Neural cell (in vitro differentiated cells): Measurements from ENCODE around the gene HEBP2. TPM values are rescaled to one million over a fixed set of nuclear protein-coding genes. Genes with fewer than 3 reads are reported as not detected.

Experiments
- H2AFZ ChIP-seq: fragments of 200-600, 300-800 bp; sonication (generic), shearing (Covaris generic); 2 replicates; pipeline ENCODE4 v1.6.0; 2014; ENCODE audit warnings: low read depth, mild to moderate bottlenecking, antibody characterized with exemption, low read length, moderate library complexity
- H3F3A ChIP-seq: fragments of 200-600 bp; shearing (Covaris generic); 2 replicates; pipeline ENCODE4 v1.6.1; 2016; ENCODE audit warnings: mild to moderate bottlenecking, moderate library complexity, mixed read lengths, antibody characterized with exemption, low read length; ENCODE audit not compliant: insufficient read depth, poor library complexity, severe bottlenecking
- H3K27ac ChIP-seq: fragments of 200-600, 300-800 bp; sonication (generic), shearing (Covaris generic); 2 replicates; pipeline ENCODE4 v1.5.1; 2014; ENCODE audit warnings: mild to moderate bottlenecking, low read length, moderate library complexity
- H3K27me3 ChIP-seq: fragments of 300-800, 200-600 bp; sonication (generic), shearing (Covaris generic); 2 replicates; pipeline ENCODE4 v1.6.0; 2014; ENCODE audit warnings: mild to moderate bottlenecking, low read depth, low read length, moderate library complexity; ENCODE audit not compliant: insufficient read depth
- H3K36me3 ChIP-seq: fragments of 300-800, 200-600 bp; sonication (generic), shearing (Covaris generic); 2 replicates; pipeline ENCODE4 v1.5.1; 2014; ENCODE audit warnings: mild to moderate bottlenecking, antibody characterized with exemption, low read length, moderate library complexity; ENCODE audit not compliant: insufficient read depth
- H3K4me2 ChIP-seq: fragments of 300-800, 200-600 bp; sonication (generic), shearing (Covaris generic); 2 replicates; pipeline ENCODE4 v1.6.0; 2014; ENCODE audit warnings: mild to moderate bottlenecking, low read length
- H3K4me3 ChIP-seq: fragments of 300-800, 200-600 bp; sonication (generic), shearing (Covaris generic); 2 replicates; pipeline ENCODE4 v1.5.1; 2014; ENCODE audit warnings: mild to moderate bottlenecking, low read length, moderate library complexity
- H3K79me2 ChIP-seq: fragments of 200-600 bp; shearing (Covaris generic); replicated peaks from 2 replicates; pipeline ENCODE4 v1.6.0; 2014; ENCODE audit warnings: mild to moderate bottlenecking, low read length, moderate library complexity; ENCODE audit not compliant: insufficient read depth
- H3K9ac ChIP-seq: fragments of 300-800, 200-600 bp; sonication (generic), shearing (Covaris generic); 2 replicates; pipeline ENCODE4 v1.6.1; 2016; ENCODE audit warnings: mild to moderate bottlenecking, low read length, mixed read lengths
- H3K9me2 ChIP-seq: fragments of 200-600 bp; shearing (Covaris generic); 2 replicates; pipeline ENCODE4 v1.6.1; 2016; ENCODE audit warnings: mild to moderate bottlenecking, low read length, mixed read lengths; ENCODE audit not compliant: insufficient read depth
- H3K9me3 ChIP-seq: fragments of 200-600, 300-800 bp; sonication (generic), shearing (Covaris generic); 2 replicates; pipeline ENCODE4 v1.6.1; 2016; ENCODE audit warnings: mild to moderate bottlenecking, mixed run types, low read length, moderate library complexity, mixed read lengths
- H4K20me1 ChIP-seq: fragments of 200-600 bp; shearing (Covaris generic); 2 replicates; pipeline ENCODE4 v1.6.1; 2016; ENCODE audit warnings: mild to moderate bottlenecking, mixed run types; ENCODE audit not compliant: insufficient read depth
- EP300 ChIP-seq: fragments of 450-650 bp; conservative IDR thresholded peaks from 2 replicates; pipeline ENCODE4 v1.6.1; 2014; ENCODE audit warnings: antibody characterized with exemption, mild to moderate bottlenecking, moderate library complexity; ENCODE audit not compliant: poor library complexity, severe bottlenecking
- EZH2 ChIP-seq: fragments of 200-600, 300-800 bp; shearing (Covaris generic), sonication (generic); IDR thresholded peaks from 2 replicates; pipeline ENCODE4 v1.6.1; 2014; ENCODE audit warnings: antibody characterized with exemption, low read length, borderline replicate concordance, mild to moderate bottlenecking; ENCODE audit not compliant: insufficient read depth, poor library complexity, severe bottlenecking
- MXI1 ChIP-seq: fragments of 450-650 bp; conservative IDR thresholded peaks from 2 replicates; pipeline ENCODE4 v1.6.1; 2014; ENCODE audit warnings: antibody characterized with exemption, mild to moderate bottlenecking; ENCODE audit not compliant: poor library complexity, severe bottlenecking
- POLR2AphosphoS5 ChIP-seq: IDR thresholded peaks from 2 replicates; pipeline ENCODE4 v1.6.1; 2012
- RAD21 ChIP-seq: fragments of 450-650 bp; conservative IDR thresholded peaks from 2 replicates; pipeline ENCODE4 v1.6.1; 2014; ENCODE audit warnings: antibody characterized with exemption, mild to moderate bottlenecking, moderate library complexity
- SMC3 ChIP-seq: fragments of 450-650 bp; conservative IDR thresholded peaks from 2 replicates; pipeline ENCODE4 v1.6.1; 2014; ENCODE audit warnings: antibody characterized with exemption, mild to moderate bottlenecking, moderate library complexity; ENCODE audit not compliant: poor library complexity
- TAF1 ChIP-seq: IDR thresholded peaks from 2 replicates; pipeline ENCODE4 v1.6.1; 2012; ENCODE audit warnings: low read depth
- polyA plus RNA-seq: library from polyadenylated mRNA; depleted of rRNA; stranded (reverse); fragments of >200 nt; gene quantifications from 2 replicates; pipeline ENCODE4 v1.2.3, GENCODE V29; 2014
- TF ChIP-seq, protein P1 (sequence below): IDR thresholded peaks from 2 replicates; pipeline ENCODE4 v1.6.1; 2012; ENCODE audit warnings: borderline replicate concordance
- TF ChIP-seq, protein P2 (sequence below): fragments of 450-650 bp; IDR thresholded peaks from 2 replicates; pipeline ENCODE4 v1.5.1; 2014; ENCODE audit warnings: antibody characterized with exemption, mild to moderate bottlenecking, moderate library complexity; ENCODE audit not compliant: poor library complexity, severe bottlenecking

HEBP2 gene
- polyA plus RNA-seq, 1 donor from 2014 or later = 3.0 TPM

DNA sequence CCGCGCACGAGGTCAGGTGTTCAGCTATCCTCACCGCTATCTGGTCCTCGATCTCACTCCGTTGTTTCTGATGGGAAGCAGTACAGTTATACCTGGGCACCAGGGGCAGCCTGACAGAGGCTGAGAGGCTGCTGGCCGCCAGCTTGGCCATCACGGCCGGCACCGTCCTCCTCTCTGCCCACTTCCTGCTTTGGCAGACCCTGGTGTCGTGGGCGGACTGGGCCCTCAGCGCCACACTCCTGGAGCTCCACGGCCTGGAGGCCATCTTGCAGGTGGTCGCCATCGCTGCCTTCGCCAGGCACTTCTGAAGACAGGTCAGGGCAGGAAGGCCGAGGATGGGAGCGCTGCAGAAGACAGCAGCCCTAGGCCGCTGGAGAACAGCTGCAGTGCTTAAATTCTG, 60.1 kb downstream of the HEBP2 start:
- Histone ChIP-seq H3K9me2 (no peaks in the 10 kb centered on the region), H3K4me3 (no peak overlapping the region), H4K20me1 (no peaks in the 10 kb centered on the region), H3K27ac (no peak overlapping the region), H3K27me3 (no peaks in the 10 kb centered on the region), H3F3A (no peaks in the 10 kb centered on the region), H2AFZ (no peak overlapping the region), H3K79me2 (no peaks in the 10 kb centered on the region), H3K9me3 (no peaks in the 10 kb centered on the region), H3K9ac (no peak overlapping the region), H3K36me3 (no peaks in the 10 kb centered on the region), H3K4me2 (no peak overlapping the region)
- TF ChIP-seq POLR2AphosphoS5 (no peak), EP300 (no peak), TAF1 (no peak), EZH2 (no peak), RAD21 (no peak), MXI1 (no peak), SMC3 (no peak)
- TF ChIP-seq, protein P1, sequence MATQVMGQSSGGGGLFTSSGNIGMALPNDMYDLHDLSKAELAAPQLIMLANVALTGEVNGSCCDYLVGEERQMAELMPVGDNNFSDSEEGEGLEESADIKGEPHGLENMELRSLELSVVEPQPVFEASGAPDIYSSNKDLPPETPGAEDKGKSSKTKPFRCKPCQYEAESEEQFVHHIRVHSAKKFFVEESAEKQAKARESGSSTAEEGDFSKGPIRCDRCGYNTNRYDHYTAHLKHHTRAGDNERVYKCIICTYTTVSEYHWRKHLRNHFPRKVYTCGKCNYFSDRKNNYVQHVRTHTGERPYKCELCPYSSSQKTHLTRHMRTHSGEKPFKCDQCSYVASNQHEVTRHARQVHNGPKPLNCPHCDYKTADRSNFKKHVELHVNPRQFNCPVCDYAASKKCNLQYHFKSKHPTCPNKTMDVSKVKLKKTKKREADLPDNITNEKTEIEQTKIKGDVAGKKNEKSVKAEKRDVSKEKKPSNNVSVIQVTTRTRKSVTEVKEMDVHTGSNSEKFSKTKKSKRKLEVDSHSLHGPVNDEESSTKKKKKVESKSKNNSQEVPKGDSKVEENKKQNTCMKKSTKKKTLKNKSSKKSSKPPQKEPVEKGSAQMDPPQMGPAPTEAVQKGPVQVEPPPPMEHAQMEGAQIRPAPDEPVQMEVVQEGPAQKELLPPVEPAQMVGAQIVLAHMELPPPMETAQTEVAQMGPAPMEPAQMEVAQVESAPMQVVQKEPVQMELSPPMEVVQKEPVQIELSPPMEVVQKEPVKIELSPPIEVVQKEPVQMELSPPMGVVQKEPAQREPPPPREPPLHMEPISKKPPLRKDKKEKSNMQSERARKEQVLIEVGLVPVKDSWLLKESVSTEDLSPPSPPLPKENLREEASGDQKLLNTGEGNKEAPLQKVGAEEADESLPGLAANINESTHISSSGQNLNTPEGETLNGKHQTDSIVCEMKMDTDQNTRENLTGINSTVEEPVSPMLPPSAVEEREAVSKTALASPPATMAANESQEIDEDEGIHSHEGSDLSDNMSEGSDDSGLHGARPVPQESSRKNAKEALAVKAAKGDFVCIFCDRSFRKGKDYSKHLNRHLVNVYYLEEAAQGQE = no peak
- TF ChIP-seq, protein P2, sequence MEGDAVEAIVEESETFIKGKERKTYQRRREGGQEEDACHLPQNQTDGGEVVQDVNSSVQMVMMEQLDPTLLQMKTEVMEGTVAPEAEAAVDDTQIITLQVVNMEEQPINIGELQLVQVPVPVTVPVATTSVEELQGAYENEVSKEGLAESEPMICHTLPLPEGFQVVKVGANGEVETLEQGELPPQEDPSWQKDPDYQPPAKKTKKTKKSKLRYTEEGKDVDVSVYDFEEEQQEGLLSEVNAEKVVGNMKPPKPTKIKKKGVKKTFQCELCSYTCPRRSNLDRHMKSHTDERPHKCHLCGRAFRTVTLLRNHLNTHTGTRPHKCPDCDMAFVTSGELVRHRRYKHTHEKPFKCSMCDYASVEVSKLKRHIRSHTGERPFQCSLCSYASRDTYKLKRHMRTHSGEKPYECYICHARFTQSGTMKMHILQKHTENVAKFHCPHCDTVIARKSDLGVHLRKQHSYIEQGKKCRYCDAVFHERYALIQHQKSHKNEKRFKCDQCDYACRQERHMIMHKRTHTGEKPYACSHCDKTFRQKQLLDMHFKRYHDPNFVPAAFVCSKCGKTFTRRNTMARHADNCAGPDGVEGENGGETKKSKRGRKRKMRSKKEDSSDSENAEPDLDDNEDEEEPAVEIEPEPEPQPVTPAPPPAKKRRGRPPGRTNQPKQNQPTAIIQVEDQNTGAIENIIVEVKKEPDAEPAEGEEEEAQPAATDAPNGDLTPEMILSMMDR = no peak

DNA sequence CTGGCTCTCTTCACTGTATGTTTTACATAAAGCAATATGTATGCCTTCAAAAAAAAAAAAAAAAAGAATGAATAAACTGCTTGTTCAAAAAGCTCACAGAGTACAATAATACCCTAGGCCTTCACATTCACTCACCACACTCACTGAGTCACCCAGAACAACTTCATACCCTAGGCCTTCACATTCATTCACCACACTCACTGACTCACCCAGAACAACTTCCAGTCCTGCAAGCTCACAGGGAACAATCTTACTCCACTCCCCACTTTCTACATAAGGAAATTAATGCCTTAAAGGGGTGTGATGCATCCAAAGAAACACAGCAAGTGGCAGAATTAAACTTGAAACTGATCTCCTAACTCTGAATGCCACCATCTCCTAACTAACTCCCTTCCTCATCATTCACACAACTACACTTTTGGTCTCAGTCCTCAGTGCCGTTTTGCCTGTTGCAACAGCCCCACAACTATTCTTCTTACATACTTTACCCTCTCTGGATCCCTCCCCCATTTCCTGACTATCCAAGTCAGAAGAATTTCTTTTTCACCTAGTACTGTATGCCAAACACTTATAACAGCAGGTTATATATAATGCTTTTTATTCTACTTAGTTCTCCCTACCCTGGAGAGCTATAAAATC, 61.1 kb downstream of the HEBP2 start:
- H3K79me2 ChIP-seq = no peaks in the 10 kb centered on the region
- H3K4me2 ChIP-seq = no peak overlapping the region
- no peaks in the 10 kb centered on the region for H3K36me3 ChIP-seq
- no peak overlapping the region for H3K9ac ChIP-seq
- no peak overlapping the region for H3K27ac ChIP-seq
- no peaks in the 10 kb centered on the region for H3F3A ChIP-seq
- TF ChIP-seq MXI1 (no peak), RAD21 (no peak), EZH2 (no peak), TAF1 (no peak), EP300 (no peak)
- TF ChIP-seq, protein P2 = no peak
- TF ChIP-seq, protein P1 = no peak
- no peaks in the 10 kb centered on the region for H3K9me3 ChIP-seq
- H4K20me1 ChIP-seq = no peaks in the 10 kb centered on the region
- no peak overlapping the region for H2AFZ ChIP-seq
- no peaks in the 10 kb centered on the region for H3K27me3 ChIP-seq
- H3K9me2 ChIP-seq = no peaks in the 10 kb centered on the region
- no peak overlapping the region for H3K4me3 ChIP-seq
